GM21723 (cell line): ENCODE data around the gene GALNT10.
A peak's percentile ranks its signal among the peaks of the same experiment; 100 is the strongest.
"Not testable (repeated sequence)": the region's sequence is repeated elsewhere in the genome, so short reads cannot be mapped to it uniquely, and the experiment has no call there.

Experiments
- ATAC-seq: cut with Tn5 transposase; IDR thresholded peaks from one replicate; pipeline ENCODE4 v1.9.1; 2021; ENCODE audit warnings: mild to moderate bottlenecking, moderate library complexity; ENCODE audit not compliant: unreplicated experiment

Gene GALNT10

GRCh38 chr5:154190595-154191304 is at the start of gene GALNT10:
Gene GALNT10, plus strand, starts transcription at chr5:154190733. Its CDS starts 134 bp downstream, at chr5:154190867.
- ATAC-seq = peak; percentile 75

- ATAC-seq = no peak
Measured at GRCh38 chr5:154141745-154142221, 48.8 kb upstream of the GALNT10 start.

GRCh38 chr5:154143211-154143641 is 47.3 kb upstream of the GALNT10 start:
- no peak for ATAC-seq

- no peak for ATAC-seq
Measured at GRCh38 chr5:154145268-154145667, 45.3 kb upstream of the GALNT10 start.

GRCh38 chr5:154146409-154146808 is 44.1 kb upstream of the GALNT10 start:
- no peak for ATAC-seq

GRCh38 chr5:154147666-154148065 is 42.9 kb upstream of the GALNT10 start:
- ATAC-seq = no peak

DNA sequence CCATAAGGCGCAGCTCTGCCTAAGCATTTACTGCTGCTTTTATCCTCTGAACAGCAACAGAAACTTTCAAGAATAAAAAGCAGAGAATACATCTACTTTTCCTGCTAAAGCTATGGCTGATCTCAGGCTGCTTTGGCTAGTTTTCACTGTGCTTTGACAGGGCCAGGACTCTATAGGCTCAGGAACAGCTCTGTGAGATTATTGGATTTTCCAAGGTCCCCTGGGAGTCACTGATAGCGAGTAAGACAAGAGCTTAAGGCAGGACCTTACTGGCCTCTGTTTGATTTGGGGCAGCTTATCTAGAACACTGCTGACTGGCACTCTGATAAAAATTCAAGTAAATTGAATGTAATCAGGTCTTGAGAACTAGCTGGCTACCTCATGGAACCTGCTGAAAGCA is 40.1 kb upstream of the GALNT10 start:
- ATAC-seq = not testable (repeated sequence)

- no peak for ATAC-seq
Measured at GRCh38 chr5:154157483-154158378, 32.8 kb upstream of the GALNT10 start.

DNA sequence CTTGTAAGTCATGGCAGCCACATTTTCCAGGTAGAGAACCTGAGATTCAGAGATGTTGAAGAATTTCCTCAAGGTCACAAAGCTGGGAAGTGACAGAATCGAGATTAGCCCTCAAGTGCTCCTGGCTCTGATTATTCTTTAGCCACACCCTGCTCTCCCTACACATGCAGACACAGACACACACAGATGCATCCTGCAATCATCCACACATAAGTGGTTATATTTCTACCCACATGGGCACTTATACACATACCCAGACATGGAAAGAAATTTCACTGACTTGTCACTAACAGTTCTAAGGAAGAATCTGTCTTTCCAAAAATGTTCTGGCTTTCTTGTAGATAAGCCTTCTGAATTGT is 32.2 kb upstream of the GALNT10 start:
- ATAC-seq = no peak

GRCh38 chr5:154159343-154159742 is 31.2 kb upstream of the GALNT10 start:
- ATAC-seq = no peak

DNA sequence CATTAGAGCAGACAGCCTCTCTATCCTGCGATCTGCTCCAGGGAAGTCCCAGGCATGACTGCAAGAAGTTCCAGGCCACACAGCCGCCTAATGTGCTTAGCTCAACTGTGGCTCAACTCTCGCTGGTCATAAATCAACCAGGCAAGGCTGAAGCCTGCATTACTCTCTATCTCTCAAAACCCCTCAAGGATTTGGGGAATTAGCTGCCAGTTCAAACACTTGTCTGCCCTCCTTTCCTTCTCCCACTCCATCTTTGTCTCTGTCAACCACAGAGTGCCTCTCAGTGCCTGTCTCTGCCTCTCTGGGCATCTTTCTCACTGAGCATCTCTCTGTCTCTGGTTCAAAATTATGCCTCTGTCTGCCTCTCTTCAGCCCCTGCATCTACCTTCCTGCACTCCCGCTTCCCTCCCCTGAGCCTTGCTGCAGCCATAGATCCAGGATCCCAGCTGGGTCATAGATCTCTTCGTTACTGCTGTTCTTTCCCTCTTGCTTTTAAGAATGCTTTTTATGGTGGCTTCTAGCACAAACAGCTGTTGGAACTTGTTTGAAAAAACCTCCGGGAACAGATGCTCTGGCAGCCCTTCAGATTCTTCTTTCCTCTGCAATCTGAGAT is 27.9 kb upstream of the GALNT10 start:
- ATAC-seq = no peak

DNA sequence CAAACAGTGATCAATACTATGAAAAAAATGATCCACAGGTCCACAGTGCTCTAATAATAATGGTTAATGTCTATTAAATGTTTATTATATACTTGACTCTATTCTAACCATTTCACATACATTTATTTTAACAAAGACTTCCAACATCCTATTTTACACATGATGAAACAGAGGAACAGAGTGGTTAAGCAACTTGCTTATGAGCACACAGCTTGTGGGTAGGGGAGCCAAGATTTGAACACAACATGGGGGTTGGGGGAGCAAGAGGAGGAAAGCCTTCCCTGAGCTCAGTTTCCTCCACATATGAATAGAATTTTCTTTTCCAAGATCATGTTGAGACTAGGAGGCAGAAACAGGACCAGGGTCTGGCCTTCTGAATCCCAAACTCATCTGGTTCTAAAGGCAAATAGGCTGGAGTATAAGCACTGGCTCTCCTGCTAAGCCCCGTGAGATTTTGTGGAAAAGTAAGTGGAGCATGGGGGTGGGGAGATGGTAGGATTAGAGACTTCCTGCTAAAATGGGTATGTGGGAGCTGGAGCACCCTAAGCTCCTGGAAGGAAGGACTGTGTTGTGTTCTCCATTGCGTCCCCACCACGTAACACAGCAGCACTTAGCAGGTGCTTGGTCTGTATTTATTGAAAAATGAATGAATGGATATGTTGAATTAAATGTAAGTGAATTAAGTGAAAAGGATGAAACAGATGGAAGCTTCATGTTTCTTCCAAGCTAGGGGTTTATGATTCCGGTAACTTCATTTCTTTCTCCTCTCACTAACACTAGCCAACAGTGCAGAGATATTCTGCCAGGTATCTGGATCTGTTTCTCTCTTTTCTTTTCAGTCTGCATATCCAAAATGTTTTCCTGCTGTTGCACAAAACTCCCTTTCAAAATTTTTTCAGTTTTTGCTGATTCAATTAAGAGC is 26.9 kb upstream of the GALNT10 start:
- ATAC-seq = no peak

DNA sequence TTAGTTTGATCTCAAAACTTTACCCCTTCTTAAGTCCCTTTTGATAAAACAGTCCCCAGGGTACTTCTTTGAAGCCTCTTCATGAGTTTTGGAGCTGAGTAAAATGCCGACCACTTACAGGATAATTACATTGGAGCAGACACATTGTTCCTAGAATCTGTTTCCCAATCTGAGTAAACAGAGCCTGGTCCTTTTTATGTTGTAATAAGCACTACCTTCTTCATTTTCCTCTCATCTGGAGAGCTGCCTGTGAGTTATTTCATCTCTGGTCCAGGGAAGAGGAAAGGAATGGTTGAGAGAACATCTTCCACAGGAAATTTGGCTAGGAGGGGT is 26.3 kb upstream of the GALNT10 start:
- no peak for ATAC-seq

GRCh38 chr5:154165886-154166285 is 24.6 kb upstream of the GALNT10 start:
- ATAC-seq = no peak

- no peak for ATAC-seq
Measured at GRCh38 chr5:154166901-154167791, 23.4 kb upstream of the GALNT10 start.

- ATAC-seq = no peak
Measured at GRCh38 chr5:154168395-154168794, 22.1 kb upstream of the GALNT10 start.

GRCh38 chr5:154172785-154173184 is 17.7 kb upstream of the GALNT10 start:
- no peak for ATAC-seq

DNA sequence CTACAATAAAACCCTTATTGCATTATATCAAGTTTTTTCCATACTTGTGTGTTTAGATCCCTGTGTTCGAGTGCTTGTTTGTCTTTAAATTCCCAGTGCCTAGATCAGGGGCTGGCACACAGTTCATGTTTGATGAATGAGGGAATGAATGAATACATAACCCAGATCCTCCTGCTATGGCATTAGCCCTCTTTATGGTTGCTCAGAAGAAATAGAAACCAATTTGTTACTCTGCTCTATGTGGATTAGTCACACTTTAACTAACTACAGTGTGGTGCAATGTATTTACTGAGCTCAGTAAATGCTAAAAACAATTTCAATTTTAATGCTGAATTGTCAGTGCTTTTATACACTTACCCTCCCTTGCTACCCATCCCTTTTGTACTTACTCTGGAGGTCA is 16.4 kb upstream of the GALNT10 start:
- no peak for ATAC-seq

- ATAC-seq = no peak
Measured at GRCh38 chr5:154176181-154176580, 14.4 kb upstream of the GALNT10 start.

DNA sequence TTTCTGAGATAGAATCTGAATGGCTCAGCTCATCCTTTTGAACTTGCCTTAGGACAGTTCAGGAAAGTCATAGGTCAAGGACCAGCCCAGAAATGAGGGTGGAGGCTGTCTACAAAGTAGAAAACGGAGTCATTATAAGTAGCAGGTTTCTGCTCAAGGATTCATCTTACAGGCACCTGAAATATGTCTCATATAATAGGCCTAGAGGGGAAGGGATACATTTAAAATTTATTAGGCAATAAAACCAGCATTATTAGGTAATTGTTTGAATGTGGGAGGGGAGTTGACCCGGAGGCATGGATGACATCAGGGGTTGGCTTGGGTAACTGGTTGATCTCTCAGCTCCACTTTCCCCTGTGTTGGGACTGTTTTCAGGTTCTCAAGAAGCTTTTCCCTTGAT is 11.9 kb upstream of the GALNT10 start:
- no peak for ATAC-seq
